Activated CD8-positive, alpha-beta memory T cell treated with anti-CD3 and anti-CD28 coated beads for 36 hours (primary cell): ENCODE results near the gene OVOL1. TPM values are rescaled to one million over a fixed set of nuclear protein-coding genes. Genes with fewer than 3 reads are reported as not detected.
"Not testable (repeated sequence)": the region's sequence is repeated elsewhere in the genome, so short reads cannot be mapped to it uniquely, and the experiment has no call there.

Experiments used
- CTCF ChIA-PET: fragments of 350-600 bp; sonication (Branson Sonifier 250); formaldehyde crosslinking; loops from one replicate; lab custom pipeline; 2021; ENCODE audit warnings: antibody characterized with exemption; lab: Charles Lee
- POLR2A ChIA-PET: fragments of 350-600 bp; sonication (Branson Sonifier 250); formaldehyde crosslinking; loops from one replicate; lab custom pipeline; 2021; ENCODE audit warnings: antibody characterized with exemption; lab: Charles Lee
- total RNA-seq, 2 experiments: library from RNA; stranded (reverse); gene quantifications; one replicate each; pipeline ENCODE4 v1.2.3, GENCODE V29; 2021

The OVOL1 gene
- total RNA-seq: not detected

DNA sequence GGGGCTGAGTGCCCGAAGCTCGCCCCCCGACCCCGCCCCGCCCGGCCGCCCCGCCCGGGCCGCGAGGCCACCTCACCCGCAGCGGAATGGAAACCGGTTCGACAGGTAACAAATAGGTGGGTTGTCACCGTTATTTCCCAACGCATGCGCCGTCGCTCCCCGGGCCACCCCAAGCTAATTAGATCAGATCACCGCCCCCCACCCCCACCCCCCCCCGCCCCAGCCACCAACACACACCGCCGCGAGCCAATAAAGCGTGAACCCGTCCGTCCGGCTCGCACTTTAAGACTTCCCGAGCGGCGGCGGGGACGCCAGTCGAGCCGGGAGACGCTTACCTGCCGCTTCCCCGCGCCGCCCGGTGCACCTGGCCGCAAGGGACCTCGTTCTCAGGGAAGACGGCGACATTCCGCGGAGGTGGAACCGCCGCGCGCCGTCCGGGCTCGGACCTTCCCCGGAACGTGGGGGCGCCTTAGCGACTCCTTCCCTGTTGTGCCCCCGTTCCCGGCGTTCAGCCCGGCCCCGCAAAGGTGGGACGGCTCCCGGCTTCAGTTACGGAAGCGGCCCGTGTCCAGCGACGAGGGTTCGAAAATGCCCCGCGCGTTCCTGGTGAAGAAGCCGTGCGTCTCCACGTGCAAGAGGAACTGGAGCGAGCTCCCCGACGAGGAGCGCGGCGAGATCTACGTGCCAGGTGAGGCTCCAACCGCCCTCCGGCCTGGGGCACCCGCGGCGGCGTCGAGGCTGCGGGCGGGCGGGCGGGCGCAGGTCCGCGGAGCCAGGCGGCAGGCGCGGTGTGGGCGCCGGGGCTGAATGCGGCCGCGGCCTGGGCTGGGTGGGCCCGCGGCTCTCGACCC, at the start of gene OVOL1:
Gene OVOL1 (plus strand): TSS at position 278 of the 851 bp plus-strand sequence. CDS start 311 bp downstream, at position 589.
- CTCF ChIA-PET: interaction anchor here (1.1 to 1.4 kb wide), 2 partner anchors 73 to 111 kb away, joined by 3 read pairs; partner anchors contain the start of gene MUS81
- POLR2A ChIA-PET: no interaction called here

- POLR2A ChIA-PET: no interaction called here
Observed at GRCh38 chr11:65739022-65739421, 47.8 kb upstream of the OVOL1 start.

GRCh38 chr11:65741185-65741584, 45.7 kb upstream of the OVOL1 start:
- ChIA-PET CTCF (no interaction called here), POLR2A (no interaction called here)

More at GRCh38 chr11:65739022-65739421, 47.8 kb upstream of the OVOL1 start:
- CTCF ChIA-PET: no interaction called here

GRCh38 chr11:65742353-65742752, 44.5 kb upstream of the OVOL1 start:
- ChIA-PET POLR2A (no interaction called here), CTCF (interaction anchor here (0.5 to 0.6 kb wide), 2 partner anchors 17 to 27 kb away, joined by 4 to 5 read pairs; no protein-coding TSS in a partner anchor)

- ChIA-PET CTCF (interaction anchor here (1.2 kb wide), 1 partner anchor 74 kb away, joined by 4 read pairs; no protein-coding TSS in a partner anchor), POLR2A (no interaction called here)
Observed at GRCh38 chr11:65743681-65744025, 43.2 kb upstream of the OVOL1 start.

DNA sequence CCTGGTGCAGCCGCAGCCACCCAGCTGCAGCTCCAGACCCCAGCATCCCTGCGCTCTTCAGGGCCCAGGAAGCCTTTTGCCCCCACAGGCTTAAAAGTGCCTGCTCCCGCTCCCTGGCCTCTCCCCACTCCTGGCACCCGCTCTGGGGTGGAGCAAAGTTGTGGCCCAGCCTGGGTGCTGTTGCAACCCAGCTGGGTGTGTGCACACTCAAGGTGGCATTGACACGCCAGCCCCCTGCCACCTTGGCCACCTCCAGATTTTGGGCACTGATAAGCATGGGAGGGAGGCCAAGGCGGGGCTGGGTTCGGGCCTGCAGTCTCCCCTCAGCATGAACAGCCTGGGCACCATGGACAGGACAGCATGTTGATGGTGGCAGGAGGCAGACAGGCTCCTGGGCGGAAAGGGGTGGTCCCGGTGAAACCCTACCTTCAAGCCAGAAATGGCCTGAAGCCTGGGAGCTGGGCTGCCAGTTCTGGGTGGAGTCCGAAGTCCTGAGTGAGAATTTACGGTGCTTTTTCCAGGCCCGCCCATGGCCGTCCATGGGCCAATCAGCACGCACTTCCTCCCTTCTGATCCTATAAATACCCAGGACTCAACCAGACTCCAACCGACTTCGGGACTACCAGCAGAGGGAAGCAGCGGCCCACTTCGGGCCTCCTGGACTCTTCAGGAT, 42.7 kb upstream of the OVOL1 start:
- POLR2A ChIA-PET: interaction anchor here (0.7 kb wide), 1 partner anchor 82 kb away, joined by 3 read pairs; no protein-coding TSS in a partner anchor

DNA sequence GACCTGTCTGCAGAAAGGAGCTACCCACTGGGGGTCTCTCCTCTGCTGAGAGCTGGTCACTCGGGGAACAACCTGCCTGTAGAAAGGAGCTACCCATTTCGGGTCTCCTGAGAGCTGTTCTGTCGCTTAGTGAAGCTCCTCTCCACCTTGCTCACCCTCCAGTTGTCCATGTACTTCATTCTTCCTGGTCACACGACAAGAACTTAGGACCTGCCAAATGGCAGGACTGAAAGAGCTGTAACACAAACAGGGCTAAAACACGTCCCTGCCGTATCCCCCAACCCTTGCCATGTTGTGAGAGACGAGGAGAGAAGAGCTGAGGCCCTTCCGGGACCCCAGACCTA, 42.2 kb upstream of the OVOL1 start:
- ChIA-PET CTCF (interaction anchor here (1.1 to 1.2 kb wide), 2 partner anchors 25 to 73 kb away, joined by 4 read pairs; no protein-coding TSS in a partner anchor), POLR2A (interaction anchor here (0.7 kb wide), 1 partner anchor 82 kb away, joined by 3 read pairs; no protein-coding TSS in a partner anchor)

More for the DNA sequence above, 42.7 kb upstream of the OVOL1 start:
- CTCF ChIA-PET: interaction anchor here (1.1 to 1.2 kb wide), 2 partner anchors 26 to 73 kb away, joined by 4 read pairs; no protein-coding TSS in a partner anchor

- CTCF ChIA-PET: interaction anchor here (1.1 to 1.2 kb wide), 2 partner anchors 25 to 72 kb away, joined by 4 read pairs; no protein-coding TSS in a partner anchor
- POLR2A ChIA-PET: interaction anchor here (0.7 kb wide), 1 partner anchor 83 kb away, joined by 3 read pairs; no protein-coding TSS in a partner anchor
Observed at GRCh38 chr11:65745049-65745448, 41.8 kb upstream of the OVOL1 start.

DNA sequence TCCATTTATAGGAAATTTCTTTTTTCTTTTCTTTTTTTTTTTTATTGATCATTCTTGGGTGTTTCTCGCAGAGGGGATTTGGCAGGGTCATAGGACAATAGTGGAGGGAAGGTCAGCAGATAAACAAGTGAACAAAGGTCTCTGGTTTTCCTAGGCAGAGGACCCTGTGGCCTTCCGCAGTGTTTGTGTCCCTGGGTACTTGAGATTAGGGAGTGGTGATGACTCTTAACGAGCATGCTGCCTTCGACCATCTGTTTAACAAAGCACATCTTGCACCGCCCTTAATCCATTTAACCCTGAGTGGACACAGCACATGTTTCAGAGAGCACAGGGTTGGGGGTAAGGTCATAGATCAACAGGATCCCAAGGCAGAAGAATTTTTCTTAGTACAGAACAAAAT, 24.7 kb upstream of the OVOL1 start:
- POLR2A ChIA-PET: not testable (repeated sequence)
- CTCF ChIA-PET: interaction anchor here (1.6 kb wide), 1 partner anchor 56 kb away, joined by 5 read pairs; no protein-coding TSS in a partner anchor

DNA sequence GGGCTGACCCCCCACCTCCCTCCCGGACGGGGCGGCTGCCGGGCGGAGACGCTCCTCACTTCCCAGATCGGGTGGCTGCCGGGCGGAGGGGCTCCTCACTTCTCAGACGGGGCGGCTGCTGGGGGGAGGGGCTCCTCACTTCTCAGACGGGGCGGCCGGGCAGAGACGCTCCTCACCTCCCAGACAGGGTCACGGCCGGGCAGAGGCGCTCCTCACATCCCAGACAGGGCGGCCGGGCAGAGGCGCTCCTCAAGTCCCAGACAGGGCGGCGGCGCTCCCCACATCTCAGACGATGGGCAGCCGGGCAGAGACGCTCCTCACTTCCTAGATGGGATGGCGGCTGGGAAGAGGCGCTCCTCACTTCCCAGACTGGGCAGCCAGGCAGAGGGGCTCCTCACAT, 24.0 kb upstream of the OVOL1 start:
- CTCF ChIA-PET, POLR2A ChIA-PET: not testable (repeated sequence)

DNA sequence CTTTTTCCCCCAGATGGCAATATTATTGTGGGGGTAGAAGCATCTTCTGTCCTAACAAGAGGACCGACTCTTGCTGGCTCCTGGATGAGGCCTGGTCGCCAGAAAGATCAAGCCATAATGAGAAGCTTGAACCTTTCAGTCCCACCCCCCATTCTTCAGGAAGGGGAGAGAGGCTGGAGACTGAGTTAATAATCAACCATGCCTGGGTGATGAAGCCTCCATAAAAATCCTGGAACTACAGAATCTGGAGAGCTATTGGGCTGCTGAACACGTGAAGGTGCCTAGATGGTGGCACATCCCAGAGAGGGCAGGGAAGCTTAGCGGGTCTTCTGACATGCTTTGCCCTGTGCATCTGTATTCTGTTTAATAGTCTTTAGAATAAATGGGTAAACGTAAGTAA, 22.4 kb upstream of the OVOL1 start:
- POLR2A ChIA-PET: no interaction called here

GRCh38 chr11:65766535-65766934, 20.3 kb upstream of the OVOL1 start:
- ChIA-PET CTCF (interaction anchor here (2.2 kb wide), 1 partner anchor 55 kb away, joined by 7 read pairs; the partner anchor contains the start of gene KAT5), POLR2A (no interaction called here)

More for the DNA sequence above, 22.4 kb upstream of the OVOL1 start:
- CTCF ChIA-PET: interaction anchor here (0.8 to 1.9 kb wide), 2 partner anchors 11 to 15 kb away, joined by 3 to 8 read pairs; no protein-coding TSS in a partner anchor

DNA sequence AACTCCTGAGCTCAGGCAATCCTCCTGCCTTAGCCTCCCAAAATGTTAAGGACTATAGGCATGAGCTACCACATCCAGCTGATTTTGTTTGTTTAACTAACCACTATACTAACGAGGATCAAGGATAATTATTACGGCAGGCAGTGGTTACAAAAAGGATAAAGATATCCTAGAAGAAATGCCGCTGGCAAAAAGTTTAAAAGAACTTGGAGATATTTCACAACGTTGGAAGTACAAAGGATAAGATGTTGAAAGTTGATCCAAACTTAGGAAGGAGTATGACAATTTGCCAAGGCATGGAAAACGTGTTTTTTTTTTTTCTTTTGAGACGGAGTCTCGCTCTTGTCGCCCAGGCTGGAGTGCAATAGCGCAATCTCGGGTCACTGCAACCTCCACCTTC, 19.5 kb upstream of the OVOL1 start:
- CTCF ChIA-PET: interaction anchor here (1.3 to 2.2 kb wide), 2 partner anchors 12 to 56 kb away, joined by 7 to 9 read pairs; partner anchors contain the start of gene KAT5
- POLR2A ChIA-PET: interaction anchor here (0.7 kb wide), 1 partner anchor 289 kb away, joined by 3 read pairs; no protein-coding TSS in a partner anchor

- ChIA-PET CTCF (interaction anchor here (1.3 to 2.2 kb wide), 2 partner anchors 12 to 56 kb away, joined by 7 to 9 read pairs; partner anchors contain the start of gene KAT5), POLR2A (interaction anchor here (0.7 kb wide), 1 partner anchor 289 kb away, joined by 3 read pairs; no protein-coding TSS in a partner anchor)
Observed at GRCh38 chr11:65767806-65768205, 19.1 kb upstream of the OVOL1 start.

DNA sequence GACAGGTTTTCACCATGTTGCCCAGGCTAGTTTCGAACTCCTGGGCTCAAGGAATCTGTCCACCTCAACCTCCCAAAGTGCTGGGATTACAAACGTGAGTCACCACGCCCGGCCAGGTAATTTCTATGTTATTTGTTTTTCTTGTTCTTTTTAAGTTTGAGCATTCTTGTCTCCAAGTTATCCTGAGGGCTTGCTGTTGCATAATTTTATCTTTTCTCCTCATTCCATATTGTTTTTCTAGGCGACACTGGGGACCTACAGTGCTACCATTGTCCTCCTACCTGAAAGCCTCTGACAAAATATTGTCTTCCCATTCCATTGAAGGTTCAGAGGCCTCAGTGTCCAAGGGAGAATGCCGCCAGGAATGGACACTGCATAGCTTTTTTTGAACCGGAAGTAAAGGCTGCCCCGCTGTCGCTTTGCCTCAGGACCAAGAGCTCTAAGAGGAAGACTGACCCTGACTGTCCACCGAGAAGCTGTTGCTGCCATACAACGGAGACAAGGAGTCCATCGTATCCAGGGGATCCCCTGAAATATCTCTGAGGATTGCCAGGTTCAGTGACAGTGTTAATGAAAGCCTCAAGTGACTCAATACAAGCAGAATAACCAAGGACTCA, 15.8 kb upstream of the OVOL1 start:
- ChIA-PET POLR2A (no interaction called here), CTCF (interaction anchor here (0.8 to 2.8 kb wide), 6 partner anchors 8 to 89 kb away, joined by 3 to 15 read pairs (median 8); partner anchors contain the start of genes AP5B1, KAT5, MUS81 and RNASEH2C)

DNA sequence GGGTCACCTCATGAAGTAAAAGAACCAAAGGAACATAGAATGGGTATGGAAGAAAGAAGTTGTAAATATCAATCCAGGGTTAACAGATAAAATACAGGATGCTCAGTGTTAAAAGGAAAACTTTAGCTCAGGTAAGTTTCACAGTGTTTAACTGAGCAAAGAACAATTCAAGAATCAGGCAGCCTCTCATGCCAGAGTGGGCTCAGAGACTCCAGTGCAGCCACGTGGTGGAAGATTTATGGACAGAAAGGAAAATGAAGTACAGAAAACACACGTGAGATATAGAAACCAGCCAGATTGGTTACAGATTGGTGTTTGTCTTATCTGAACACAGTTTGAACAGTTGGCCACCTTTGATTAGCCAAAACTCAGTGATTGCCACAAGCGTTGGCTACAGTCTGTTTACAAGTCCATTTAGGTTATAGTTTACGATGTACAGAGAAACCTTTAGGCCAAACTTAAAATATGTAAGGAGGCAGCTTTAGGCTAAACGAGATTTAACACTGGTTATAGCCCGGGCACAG, 15.2 kb upstream of the OVOL1 start:
- ChIA-PET CTCF (interaction anchor here (1.6 to 2.8 kb wide), 3 partner anchors 8 to 88 kb away, joined by 5 to 15 read pairs (median 12); partner anchors contain the start of gene MUS81), POLR2A (interaction anchor here (0.5 kb wide), 1 partner anchor 589 kb away, joined by 3 read pairs; no protein-coding TSS in a partner anchor)

DNA sequence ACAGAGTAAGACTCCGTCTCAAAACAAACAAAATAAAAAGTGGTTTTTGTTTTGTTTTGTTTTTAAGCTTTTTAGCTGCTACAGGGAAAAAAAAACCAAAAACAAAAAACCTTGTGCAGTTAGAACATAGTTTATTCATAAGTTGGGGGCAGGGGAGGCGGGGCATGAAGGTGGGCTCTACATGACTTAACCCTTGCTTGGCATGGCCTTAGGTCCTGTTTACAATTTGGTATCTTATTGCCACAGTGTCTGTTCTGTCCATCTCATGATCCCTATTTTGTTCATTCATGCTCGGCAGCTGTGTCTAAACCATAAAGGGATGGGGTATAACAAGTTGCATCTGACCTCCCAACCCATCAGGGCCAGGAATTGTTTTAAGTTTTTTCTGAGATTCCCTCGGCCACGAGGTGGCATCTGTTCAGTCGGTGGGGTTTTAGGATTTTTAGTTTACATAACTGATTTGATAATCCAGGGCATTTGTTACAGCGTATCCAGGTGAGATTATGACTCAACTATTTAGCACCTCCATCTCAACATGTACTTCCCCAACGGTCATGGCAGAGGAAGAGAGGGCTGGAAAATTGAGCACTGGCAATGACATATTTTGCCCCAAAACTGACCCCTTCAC, 13.0 kb upstream of the OVOL1 start:
- POLR2A ChIA-PET: interaction anchor here (0.6 kb wide), 2 partner anchors 56 to 363 kb away, joined by 3 to 8 read pairs; no protein-coding TSS in a partner anchor
- CTCF ChIA-PET: interaction anchor here (0.9 to 7.3 kb wide), 4 partner anchors 26 to 68 kb away, joined by 3 to 89 read pairs (median 4); no protein-coding TSS in a partner anchor
